Neural cell (in vitro differentiated cells): ENCODE data around the gene PLIN4.

Source experiments
- EP300 ChIP-seq: fragments of 450-650 bp; conservative IDR thresholded peaks from 2 replicates; pipeline ENCODE4 v1.6.1; 2014; ENCODE audit warnings: antibody characterized with exemption, mild to moderate bottlenecking, moderate library complexity; ENCODE audit not compliant: poor library complexity, severe bottlenecking
- EZH2 ChIP-seq: fragments of 200-600, 300-800 bp; shearing (Covaris generic), sonication (generic); IDR thresholded peaks from 2 replicates; pipeline ENCODE4 v1.6.1; 2014; ENCODE audit warnings: antibody characterized with exemption, low read length, borderline replicate concordance, mild to moderate bottlenecking; ENCODE audit not compliant: insufficient read depth, poor library complexity, severe bottlenecking
- MXI1 ChIP-seq: fragments of 450-650 bp; conservative IDR thresholded peaks from 2 replicates; pipeline ENCODE4 v1.6.1; 2014; ENCODE audit warnings: antibody characterized with exemption, mild to moderate bottlenecking; ENCODE audit not compliant: poor library complexity, severe bottlenecking
- POLR2AphosphoS5 ChIP-seq: IDR thresholded peaks from 2 replicates; pipeline ENCODE4 v1.6.1; 2012
- TAF1 ChIP-seq: IDR thresholded peaks from 2 replicates; pipeline ENCODE4 v1.6.1; 2012; ENCODE audit warnings: low read depth
- TF ChIP-seq, protein P1 (sequence below): fragments of 450-650 bp; IDR thresholded peaks from 2 replicates; pipeline ENCODE4 v1.5.1; 2014; ENCODE audit warnings: antibody characterized with exemption, mild to moderate bottlenecking, moderate library complexity; ENCODE audit not compliant: poor library complexity, severe bottlenecking
- TF ChIP-seq, protein P2 (sequence below): IDR thresholded peaks from 2 replicates; pipeline ENCODE4 v1.6.1; 2012; ENCODE audit warnings: borderline replicate concordance

DNA sequence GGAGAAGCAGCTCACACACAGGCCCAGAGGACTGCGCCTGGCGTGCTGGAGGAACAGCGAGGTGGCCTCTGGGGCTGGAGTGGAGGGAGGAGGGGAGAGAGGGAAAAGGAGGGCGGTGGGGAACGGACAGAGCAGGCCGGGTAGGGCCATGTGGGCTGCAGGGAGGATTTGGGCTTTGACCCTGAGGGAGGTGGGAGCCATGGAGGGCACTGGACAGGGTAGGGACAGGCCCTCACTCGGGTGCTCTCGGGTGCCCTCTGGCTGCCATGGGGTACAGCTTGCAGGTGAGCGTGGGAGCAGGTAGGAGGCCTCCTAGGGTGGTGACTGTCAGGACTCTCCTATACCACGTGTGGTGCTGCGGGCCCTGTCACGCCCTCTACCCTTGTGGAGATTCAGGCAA is 22.8 kb downstream of the PLIN4 start:
- no peak for TF ChIP-seq EZH2
- no peak for TF ChIP-seq EP300
- TF ChIP-seq, protein P1, sequence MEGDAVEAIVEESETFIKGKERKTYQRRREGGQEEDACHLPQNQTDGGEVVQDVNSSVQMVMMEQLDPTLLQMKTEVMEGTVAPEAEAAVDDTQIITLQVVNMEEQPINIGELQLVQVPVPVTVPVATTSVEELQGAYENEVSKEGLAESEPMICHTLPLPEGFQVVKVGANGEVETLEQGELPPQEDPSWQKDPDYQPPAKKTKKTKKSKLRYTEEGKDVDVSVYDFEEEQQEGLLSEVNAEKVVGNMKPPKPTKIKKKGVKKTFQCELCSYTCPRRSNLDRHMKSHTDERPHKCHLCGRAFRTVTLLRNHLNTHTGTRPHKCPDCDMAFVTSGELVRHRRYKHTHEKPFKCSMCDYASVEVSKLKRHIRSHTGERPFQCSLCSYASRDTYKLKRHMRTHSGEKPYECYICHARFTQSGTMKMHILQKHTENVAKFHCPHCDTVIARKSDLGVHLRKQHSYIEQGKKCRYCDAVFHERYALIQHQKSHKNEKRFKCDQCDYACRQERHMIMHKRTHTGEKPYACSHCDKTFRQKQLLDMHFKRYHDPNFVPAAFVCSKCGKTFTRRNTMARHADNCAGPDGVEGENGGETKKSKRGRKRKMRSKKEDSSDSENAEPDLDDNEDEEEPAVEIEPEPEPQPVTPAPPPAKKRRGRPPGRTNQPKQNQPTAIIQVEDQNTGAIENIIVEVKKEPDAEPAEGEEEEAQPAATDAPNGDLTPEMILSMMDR: no peak
- no peak for TF ChIP-seq MXI1
- TF ChIP-seq, protein P2, sequence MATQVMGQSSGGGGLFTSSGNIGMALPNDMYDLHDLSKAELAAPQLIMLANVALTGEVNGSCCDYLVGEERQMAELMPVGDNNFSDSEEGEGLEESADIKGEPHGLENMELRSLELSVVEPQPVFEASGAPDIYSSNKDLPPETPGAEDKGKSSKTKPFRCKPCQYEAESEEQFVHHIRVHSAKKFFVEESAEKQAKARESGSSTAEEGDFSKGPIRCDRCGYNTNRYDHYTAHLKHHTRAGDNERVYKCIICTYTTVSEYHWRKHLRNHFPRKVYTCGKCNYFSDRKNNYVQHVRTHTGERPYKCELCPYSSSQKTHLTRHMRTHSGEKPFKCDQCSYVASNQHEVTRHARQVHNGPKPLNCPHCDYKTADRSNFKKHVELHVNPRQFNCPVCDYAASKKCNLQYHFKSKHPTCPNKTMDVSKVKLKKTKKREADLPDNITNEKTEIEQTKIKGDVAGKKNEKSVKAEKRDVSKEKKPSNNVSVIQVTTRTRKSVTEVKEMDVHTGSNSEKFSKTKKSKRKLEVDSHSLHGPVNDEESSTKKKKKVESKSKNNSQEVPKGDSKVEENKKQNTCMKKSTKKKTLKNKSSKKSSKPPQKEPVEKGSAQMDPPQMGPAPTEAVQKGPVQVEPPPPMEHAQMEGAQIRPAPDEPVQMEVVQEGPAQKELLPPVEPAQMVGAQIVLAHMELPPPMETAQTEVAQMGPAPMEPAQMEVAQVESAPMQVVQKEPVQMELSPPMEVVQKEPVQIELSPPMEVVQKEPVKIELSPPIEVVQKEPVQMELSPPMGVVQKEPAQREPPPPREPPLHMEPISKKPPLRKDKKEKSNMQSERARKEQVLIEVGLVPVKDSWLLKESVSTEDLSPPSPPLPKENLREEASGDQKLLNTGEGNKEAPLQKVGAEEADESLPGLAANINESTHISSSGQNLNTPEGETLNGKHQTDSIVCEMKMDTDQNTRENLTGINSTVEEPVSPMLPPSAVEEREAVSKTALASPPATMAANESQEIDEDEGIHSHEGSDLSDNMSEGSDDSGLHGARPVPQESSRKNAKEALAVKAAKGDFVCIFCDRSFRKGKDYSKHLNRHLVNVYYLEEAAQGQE: no peak
- TF ChIP-seq POLR2AphosphoS5: no peak
- no peak for TF ChIP-seq TAF1
